IPS DF 6.9 (cell line): ENCODE measurements around the gene WNT4.

ENCODE experiments used
- DNase-seq: peaks from one replicate; pipeline ENCODE4 v3.0.0-alpha.2; 2013; ENCODE audit warnings: low read depth, low spot score
- H3K27ac ChIP-seq: one replicate; pipeline ENCODE4 v1.5.1; 2013; ENCODE audit warnings: low read length, control low read depth
- H3K27me3 ChIP-seq: 2 replicates; pipeline ENCODE4 v1.6.1; 2013; ENCODE audit warnings: mild to moderate bottlenecking, low read length; ENCODE audit not compliant: control insufficient read depth, insufficient read depth
- H3K36me3 ChIP-seq: 2 replicates; pipeline ENCODE4 v1.6.1; 2013; ENCODE audit warnings: low read length; ENCODE audit not compliant: control insufficient read depth, insufficient read depth
- H3K4me1 ChIP-seq: 2 replicates; pipeline ENCODE4 v1.6.1; 2013; ENCODE audit warnings: low read length; ENCODE audit not compliant: control insufficient read depth, insufficient read depth
- H3K4me3 ChIP-seq: 2 replicates; pipeline ENCODE4 v1.5.1; 2013; ENCODE audit warnings: mild to moderate bottlenecking, low read length
- H3K9me3 ChIP-seq: 2 replicates; pipeline ENCODE4 v1.6.1; 2013; ENCODE audit warnings: low read length, inconsistent platforms; ENCODE audit not compliant: control insufficient read depth, insufficient read depth
- WGBS: extraction: QIAGEN DNeasy Blood & Tissue Kit; methylation state at CpG from one replicate; pipeline ENCODE4 v1.1.7; 2013; ENCODE audit warnings: mixed read lengths, missing lambda C conversion rate; ENCODE audit not compliant: insufficient read length, insufficient coverage; 5-methylcytosine and 5-hydroxymethylcytosine counted together

The WNT4 gene

GRCh38 chr1:22121421-22121911 is 21.4 kb downstream of the WNT4 start:
- no peaks in the 10 kb centered on the region for H3K9me3 ChIP-seq
- H3K27ac ChIP-seq = no peak overlapping the region
- H3K27me3 ChIP-seq = no peaks in the 10 kb centered on the region
- H3K4me3 ChIP-seq = no peak overlapping the region
- no peaks in the 10 kb centered on the region for H3K36me3 ChIP-seq
- H3K4me1 ChIP-seq = peaks cover 9% of the 10 kb centered on the region
- no CpG with 5 or more reads among the region's 15 CpGs for WGBS
- DNase-seq = no peak

GRCh38 chr1:22120469-22120790 is 22.5 kb downstream of the WNT4 start:
- Histone ChIP-seq H3K9me3 (no peaks in the 10 kb centered on the region), H3K36me3 (no peaks in the 10 kb centered on the region), H3K27ac (no peak overlapping the region), H3K4me3 (no peak overlapping the region), H3K27me3 (no peaks in the 10 kb centered on the region), H3K4me1 (peaks cover 9% of the 10 kb centered on the region)
- no CpG with 5 or more reads among the region's 11 CpGs for WGBS
- no peak for DNase-seq

- no peak overlapping the region for H3K4me3 ChIP-seq
- no peaks in the 10 kb centered on the region for H3K36me3 ChIP-seq
- WGBS = no CpG with 5 or more reads among the region's 44 CpGs
- no peak for DNase-seq
- H3K27ac ChIP-seq = no peak overlapping the region
- peaks cover 10% of the 10 kb centered on the region for H3K4me1 ChIP-seq
- no peaks in the 10 kb centered on the region for H3K9me3 ChIP-seq
- no peaks in the 10 kb centered on the region for H3K27me3 ChIP-seq
Observed at GRCh38 chr1:22119626-22120468, 23.1 kb downstream of the WNT4 start.

GRCh38 chr1:22118291-22118992 is 24.5 kb downstream of the WNT4 start:
- Histone ChIP-seq H3K4me1 (peaks cover 15% of the 10 kb centered on the region), H3K9me3 (no peaks in the 10 kb centered on the region), H3K27ac (no peak overlapping the region), H3K27me3 (no peaks in the 10 kb centered on the region), H3K36me3 (no peaks in the 10 kb centered on the region), H3K4me3 (no peak overlapping the region)
- WGBS = no CpG with 5 or more reads among the region's 8 CpGs
- no peak for DNase-seq

GRCh38 chr1:22117851-22118250 is 25.0 kb downstream of the WNT4 start:
- Histone ChIP-seq H3K4me3 (no peak overlapping the region), H3K4me1 (peaks cover 15% of the 10 kb centered on the region), H3K27me3 (no peaks in the 10 kb centered on the region), H3K27ac (no peak overlapping the region), H3K36me3 (no peaks in the 10 kb centered on the region), H3K9me3 (no peaks in the 10 kb centered on the region)
- no peak for DNase-seq
- WGBS = no CpG with 5 or more reads among the region's 5 CpGs

GRCh38 chr1:22117238-22117637 is 25.7 kb downstream of the WNT4 start:
- no peaks in the 10 kb centered on the region for H3K9me3 ChIP-seq
- H3K4me1 ChIP-seq = peaks cover 13% of the 10 kb centered on the region
- H3K27me3 ChIP-seq = no peaks in the 10 kb centered on the region
- H3K4me3 ChIP-seq = no peak overlapping the region
- DNase-seq = no peak
- no peak overlapping the region for H3K27ac ChIP-seq
- no peaks in the 10 kb centered on the region for H3K36me3 ChIP-seq
- no CpG with 5 or more reads among the region's 4 CpGs for whole genome bisulfite sequencing

- Histone ChIP-seq H3K27ac (no peak overlapping the region), H3K4me3 (no peak overlapping the region), H3K9me3 (no peaks in the 10 kb centered on the region), H3K36me3 (no peaks in the 10 kb centered on the region), H3K27me3 (no peaks in the 10 kb centered on the region), H3K4me1 (peaks cover 6% of the 10 kb centered on the region)
- no CpG with 5 or more reads among the region's 6 CpGs for WGBS
- DNase-seq = no peak
Observed at GRCh38 chr1:22115286-22115685, 27.6 kb downstream of the WNT4 start.

GRCh38 chr1:22114083-22115012 is 28.5 kb downstream of the WNT4 start:
- DNase-seq = no peak
- Histone ChIP-seq H3K4me3 (no peak overlapping the region), H3K9me3 (no peaks in the 10 kb centered on the region), H3K4me1 (peaks cover 6% of the 10 kb centered on the region), H3K27me3 (no peaks in the 10 kb centered on the region), H3K27ac (no peak overlapping the region), H3K36me3 (no peaks in the 10 kb centered on the region)
- no CpG with 5 or more reads among the region's 18 CpGs for WGBS

- no peak overlapping the region for H3K4me3 ChIP-seq
- WGBS = no CpG with 5 or more reads among the region's 3 CpGs
- H3K4me1 ChIP-seq = peaks cover 6% of the 10 kb centered on the region
- no peak overlapping the region for H3K27ac ChIP-seq
- H3K36me3 ChIP-seq = no peaks in the 10 kb centered on the region
- H3K9me3 ChIP-seq = no peaks in the 10 kb centered on the region
- DNase-seq = no peak
- no peaks in the 10 kb centered on the region for H3K27me3 ChIP-seq
Observed at GRCh38 chr1:22112554-22112953, 30.3 kb downstream of the WNT4 start.

- no peaks in the 10 kb centered on the region for H3K9me3 ChIP-seq
- no peak overlapping the region for H3K4me3 ChIP-seq
- DNase-seq = no peak
- no peaks in the 10 kb centered on the region for H3K27me3 ChIP-seq
- H3K4me1 ChIP-seq = peaks cover 6% of the 10 kb centered on the region
- no CpG with 5 or more reads among the region's 3 CpGs for WGBS
- no peaks in the 10 kb centered on the region for H3K36me3 ChIP-seq
- H3K27ac ChIP-seq = no peak overlapping the region
Observed at GRCh38 chr1:22111620-22112019, 31.3 kb downstream of the WNT4 start.
